Measurements from ENCODE around the gene EIPR1. TPM values are rescaled to one million over a fixed set of nuclear protein-coding genes. Genes with fewer than 3 reads are reported as not detected.

EIPR1 gene
- polyA plus RNA-seq, 1 donor (not counting 4 experiments of a cell fraction or from before 2014, with no cell fraction given): 44.3 TPM

DNA sequence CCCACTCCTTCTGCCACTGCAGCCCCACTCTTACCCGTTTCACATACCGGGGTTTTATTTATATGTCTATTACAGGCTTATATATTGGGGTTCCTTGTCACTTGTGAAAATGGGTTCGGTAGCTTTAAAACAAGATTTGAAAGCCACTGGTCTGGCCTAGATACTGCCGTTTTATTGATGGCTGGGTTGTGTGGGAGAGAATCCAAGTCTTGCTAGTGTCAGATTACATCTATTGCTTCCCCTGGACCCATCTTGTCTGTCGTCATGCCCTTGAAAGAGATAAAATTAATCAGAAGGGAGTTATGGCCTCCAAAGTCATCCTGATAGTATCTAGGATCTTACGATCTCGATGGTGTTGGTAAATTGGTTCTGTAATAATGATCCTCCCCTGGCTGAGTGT, 79.4 kb downstream of the EIPR1 start:
- DNase-seq (ENCODE audit: low read depth, low spot score) (no peak), FAIRE-seq (no peak)
- Histone ChIP-seq H3K9me1 (ENCODE audit: control insufficient read depth, extremely low read depth, insufficient read depth, low read length) (peaks cover 2% of the 10 kb centered on the region), H3K79me2 (ENCODE audit: control insufficient read depth, insufficient read depth, low read length) (no peaks in the 10 kb centered on the region), H3K4me1 (ENCODE audit: control insufficient read depth, extremely low read depth, insufficient read depth, low read length) (no peaks in the 10 kb centered on the region), H4K20me1 (ENCODE audit: control insufficient read depth, extremely low read depth, insufficient read depth, low read length) (peaks cover 3% of the 10 kb centered on the region), H3K27ac (ENCODE audit: control insufficient read depth, insufficient read depth, low read length) (no peak overlapping the region), H3K27me3 (ENCODE audit: control insufficient read depth, extremely low read depth, insufficient read depth, low read length) (no peaks in the 10 kb centered on the region), H3K9me3 (ENCODE audit: control insufficient read depth, low read depth, low read length) (no peaks in the 10 kb centered on the region), H3K9ac (ENCODE audit: control insufficient read depth, extremely low read depth, insufficient read depth, low read length) (no peak overlapping the region), H2AFZ (ENCODE audit: control insufficient read depth, low read length) (no peak overlapping the region), H3K4me2 (ENCODE audit: control insufficient read depth, extremely low read depth, insufficient read depth, low read depth, low read length) (no peak overlapping the region), H3K36me3 (ENCODE audit: control insufficient read depth in 2 of 2, extremely low read depth in 1 of 2, insufficient read depth in 2 of 2, low read length in 2 of 2) (peaks cover 0 to 13% of the 10 kb centered on the region in 2 experiments), H3K4me3 (ENCODE audit: control insufficient read depth in 2 of 3, extremely low read depth in 1 of 3, insufficient read depth in 2 of 3, low read depth in 1 of 3, low read length in 3 of 3) (no peak overlapping the region)
- dilution Hi-C loops (cut with MboI; ENCODE audit: extremely low pct_ligation_motif_present, low sequenced_read_pairs): no loop called here
- TF ChIP-seq, protein P1, sequence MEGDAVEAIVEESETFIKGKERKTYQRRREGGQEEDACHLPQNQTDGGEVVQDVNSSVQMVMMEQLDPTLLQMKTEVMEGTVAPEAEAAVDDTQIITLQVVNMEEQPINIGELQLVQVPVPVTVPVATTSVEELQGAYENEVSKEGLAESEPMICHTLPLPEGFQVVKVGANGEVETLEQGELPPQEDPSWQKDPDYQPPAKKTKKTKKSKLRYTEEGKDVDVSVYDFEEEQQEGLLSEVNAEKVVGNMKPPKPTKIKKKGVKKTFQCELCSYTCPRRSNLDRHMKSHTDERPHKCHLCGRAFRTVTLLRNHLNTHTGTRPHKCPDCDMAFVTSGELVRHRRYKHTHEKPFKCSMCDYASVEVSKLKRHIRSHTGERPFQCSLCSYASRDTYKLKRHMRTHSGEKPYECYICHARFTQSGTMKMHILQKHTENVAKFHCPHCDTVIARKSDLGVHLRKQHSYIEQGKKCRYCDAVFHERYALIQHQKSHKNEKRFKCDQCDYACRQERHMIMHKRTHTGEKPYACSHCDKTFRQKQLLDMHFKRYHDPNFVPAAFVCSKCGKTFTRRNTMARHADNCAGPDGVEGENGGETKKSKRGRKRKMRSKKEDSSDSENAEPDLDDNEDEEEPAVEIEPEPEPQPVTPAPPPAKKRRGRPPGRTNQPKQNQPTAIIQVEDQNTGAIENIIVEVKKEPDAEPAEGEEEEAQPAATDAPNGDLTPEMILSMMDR (optimal IDR thresholded peaks at IDR 0.05 in 1 of 3, IDR thresholded peaks at IDR 0.05 in 1 of 3, conservative IDR thresholded peaks at IDR 0.05 in 1 of 3; ENCODE audit: extremely low read depth in 1 of 3, insufficient read depth in 2 of 3, low read length in 3 of 3): no peak

DNA sequence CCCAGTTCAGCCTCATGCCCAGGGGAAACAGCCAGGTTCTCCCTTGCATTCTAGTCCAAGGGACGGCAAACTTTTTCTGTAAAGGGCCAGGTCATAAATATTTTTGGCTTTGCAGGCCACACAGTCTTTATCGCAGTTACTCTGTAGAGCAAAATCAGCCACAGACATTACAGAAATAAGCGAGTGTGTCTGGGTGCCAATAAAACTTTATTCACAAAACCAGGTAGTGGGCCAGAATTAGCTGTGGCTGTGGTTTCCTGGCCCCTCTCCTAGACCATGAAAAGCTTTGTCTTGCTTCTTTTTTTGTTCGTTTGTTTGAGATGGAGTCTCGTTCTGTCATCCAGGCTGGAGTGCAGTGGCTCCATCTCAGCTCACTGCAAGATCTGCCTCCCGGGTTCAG, 80.1 kb downstream of the EIPR1 start:
- dilution Hi-C loops (cut with MboI; ENCODE audit: extremely low pct_ligation_motif_present, low sequenced_read_pairs): no loop called here
- no peak overlapping the region for H2AFZ ChIP-seq (ENCODE audit: control insufficient read depth, low read length)
- H3K9me1 ChIP-seq (ENCODE audit: control insufficient read depth, extremely low read depth, insufficient read depth, low read length): peaks cover 2% of the 10 kb centered on the region
- H3K9ac ChIP-seq (ENCODE audit: control insufficient read depth, extremely low read depth, insufficient read depth, low read length): no peak overlapping the region
- H3K9me3 ChIP-seq (ENCODE audit: control insufficient read depth, low read depth, low read length): no peaks in the 10 kb centered on the region
- DNase-seq (ENCODE audit: low read depth, low spot score) (no peak), FAIRE-seq (no peak)
- TF ChIP-seq EZH2 (IDR thresholded peaks at IDR 0.05; ENCODE audit: low read length): no peak
- TF ChIP-seq, protein P1 (optimal IDR thresholded peaks at IDR 0.05 in 1 of 3, IDR thresholded peaks at IDR 0.05 in 1 of 3, conservative IDR thresholded peaks at IDR 0.05 in 1 of 3; ENCODE audit: extremely low read depth in 1 of 3, insufficient read depth in 2 of 3, low read length in 3 of 3): no peak
- H4K20me1 ChIP-seq (ENCODE audit: control insufficient read depth, extremely low read depth, insufficient read depth, low read length): peaks cover 3% of the 10 kb centered on the region
- H3K4me1 ChIP-seq (ENCODE audit: control insufficient read depth, extremely low read depth, insufficient read depth, low read length): no peaks in the 10 kb centered on the region
- H3K79me2 ChIP-seq (ENCODE audit: control insufficient read depth, insufficient read depth, low read length): no peaks in the 10 kb centered on the region
- no peak overlapping the region for H3K4me2 ChIP-seq (ENCODE audit: control insufficient read depth, extremely low read depth, insufficient read depth, low read depth, low read length)
- H3K36me3 ChIP-seq (ENCODE audit: control insufficient read depth in 2 of 2, extremely low read depth in 1 of 2, insufficient read depth in 2 of 2, low read length in 2 of 2): peaks cover 0 to 10% of the 10 kb centered on the region in 2 experiments
- no peaks in the 10 kb centered on the region for H3K27me3 ChIP-seq (ENCODE audit: control insufficient read depth, extremely low read depth, insufficient read depth, low read length)
- no peak overlapping the region for H3K27ac ChIP-seq (ENCODE audit: control insufficient read depth, insufficient read depth, low read length)
- no peak overlapping the region for H3K4me3 ChIP-seq (ENCODE audit: control insufficient read depth in 2 of 3, extremely low read depth in 1 of 3, insufficient read depth in 2 of 3, low read depth in 1 of 3, low read length in 3 of 3)
